NCI-H128 (cell line): ENCODE data around the gene SP100.
"Not testable (repeated sequence)": the region's sequence is repeated elsewhere in the genome, so short reads cannot be mapped to it uniquely, and the experiment has no call there.

Experiments used
- DNase-seq: peaks from one replicate; lab custom pipeline; 2025; ENCODE audit not compliant: unreplicated experiment; lab: John Stamatoyannopoulos, UW

The SP100 gene

DNA sequence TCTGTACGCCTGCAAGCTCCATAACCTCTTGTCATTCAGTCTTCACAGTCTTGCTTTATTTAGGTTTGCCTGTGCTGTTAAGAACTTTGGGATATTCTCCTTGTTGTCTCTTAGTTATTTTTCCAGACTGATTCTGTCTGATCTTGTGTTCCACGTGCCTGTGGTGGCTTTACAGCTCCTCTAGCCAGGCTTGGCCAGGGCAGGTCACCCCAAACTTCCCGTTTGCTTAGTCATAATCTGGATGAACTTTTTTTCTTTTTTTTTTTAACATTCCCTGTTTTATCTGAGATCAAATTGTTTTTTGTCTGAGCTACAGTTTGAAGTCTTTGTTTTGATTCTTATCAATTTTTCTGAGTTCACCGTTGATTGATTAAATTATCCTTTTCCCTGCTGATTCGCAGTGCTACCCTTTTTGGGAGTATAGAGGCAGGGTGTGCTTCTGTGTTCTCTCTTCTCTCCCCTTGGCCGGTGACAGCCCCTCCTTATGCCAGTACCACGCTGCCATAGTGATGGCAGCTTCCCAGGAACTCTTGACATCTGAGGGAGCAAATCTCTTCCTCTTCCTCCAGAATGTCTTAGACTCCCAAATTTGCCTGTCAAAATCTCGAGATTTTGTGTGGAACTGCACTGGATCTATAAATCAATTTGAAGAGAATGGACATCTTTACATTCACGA is 2.5 kb downstream of the SP100 start:
- DNase-seq: no peak

DNA sequence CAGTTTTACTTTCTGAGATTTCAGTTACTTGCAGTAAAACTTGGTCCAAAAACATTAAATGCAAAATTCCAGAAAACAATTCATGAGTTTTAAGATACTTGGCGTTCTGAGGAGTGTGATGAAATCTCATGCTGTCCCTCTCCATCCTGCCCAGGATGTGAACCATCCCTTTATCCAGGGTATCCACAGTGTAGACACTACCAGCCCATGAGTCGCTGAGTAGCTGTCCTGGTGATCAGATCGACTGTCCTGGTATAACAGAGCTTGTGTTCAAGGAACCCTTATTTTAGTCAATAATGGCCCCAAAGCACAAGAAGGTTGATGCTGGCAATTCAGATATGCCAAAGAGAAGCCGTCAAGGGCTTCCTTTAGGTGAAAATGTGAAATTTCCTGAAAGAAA is 3.2 kb downstream of the SP100 start:
- DNase-seq: no peak

DNA sequence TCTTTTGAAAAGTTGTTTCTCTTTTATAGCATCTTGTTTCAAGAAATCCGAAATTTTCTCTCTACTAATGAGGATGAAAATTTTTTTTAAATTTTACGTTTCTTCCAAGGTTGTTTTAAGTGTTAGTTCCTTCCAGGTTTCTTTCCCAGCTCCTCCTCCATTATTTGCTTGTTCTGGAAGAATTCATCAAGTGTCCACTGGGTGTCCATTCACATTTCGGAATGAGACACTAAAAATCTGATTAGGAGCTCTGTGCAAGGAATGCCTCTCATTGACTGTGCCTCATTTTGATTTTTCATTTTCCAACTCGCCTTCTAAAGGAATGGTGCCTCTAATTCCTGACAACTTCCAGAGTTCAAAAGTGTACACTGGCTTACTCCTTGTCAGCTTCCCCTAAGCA is 6.1 kb downstream of the SP100 start:
- DNase-seq: no peak

DNA sequence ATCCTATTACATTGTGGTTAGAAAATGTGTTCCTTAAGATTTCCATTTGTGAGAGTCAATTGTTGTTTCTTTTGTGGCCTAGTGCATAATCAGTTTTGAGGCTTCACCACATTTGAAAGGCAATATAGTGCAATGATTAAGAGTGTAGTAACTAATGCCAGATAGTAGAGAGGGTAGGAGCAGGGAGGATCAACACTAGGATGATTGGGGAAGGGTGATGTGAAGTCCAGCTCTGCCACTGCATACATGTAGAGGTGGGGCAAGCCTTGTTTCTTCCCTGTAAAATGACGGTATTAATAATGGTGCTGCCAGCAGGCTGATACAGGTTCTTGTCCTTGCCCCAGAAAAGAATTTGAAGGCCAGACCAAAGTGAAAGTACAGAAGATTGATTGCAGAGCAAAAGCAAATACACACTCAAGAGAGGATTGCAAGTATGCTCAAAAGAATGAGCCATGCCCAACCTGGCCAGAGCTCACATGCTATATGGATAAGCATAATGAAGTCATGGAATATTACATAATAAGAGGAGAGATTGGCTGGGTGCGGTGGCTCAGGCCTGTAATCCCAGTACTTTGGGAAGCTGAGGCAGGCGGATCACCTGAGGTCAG is 8.0 kb downstream of the SP100 start:
- no peak for DNase-seq

DNA sequence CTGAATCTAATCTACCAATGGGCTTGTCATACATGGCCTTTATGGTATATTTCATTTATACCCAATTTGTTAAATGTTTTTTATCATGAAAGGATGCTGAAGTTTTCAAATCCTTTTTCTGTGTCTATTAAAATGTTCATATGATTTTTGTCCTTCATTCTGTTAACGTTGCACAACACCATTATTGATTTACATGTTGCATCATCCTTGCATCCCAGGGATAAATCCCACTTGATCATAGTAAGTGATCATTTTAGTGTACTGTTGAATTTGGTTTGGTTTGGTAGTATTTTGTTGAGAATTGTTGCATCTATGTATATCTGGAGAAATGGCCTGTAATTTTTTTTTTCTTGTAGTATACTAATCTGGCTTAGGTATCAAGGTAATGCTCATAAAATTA is 9.4 kb downstream of the SP100 start:
- DNase-seq: no peak

DNA sequence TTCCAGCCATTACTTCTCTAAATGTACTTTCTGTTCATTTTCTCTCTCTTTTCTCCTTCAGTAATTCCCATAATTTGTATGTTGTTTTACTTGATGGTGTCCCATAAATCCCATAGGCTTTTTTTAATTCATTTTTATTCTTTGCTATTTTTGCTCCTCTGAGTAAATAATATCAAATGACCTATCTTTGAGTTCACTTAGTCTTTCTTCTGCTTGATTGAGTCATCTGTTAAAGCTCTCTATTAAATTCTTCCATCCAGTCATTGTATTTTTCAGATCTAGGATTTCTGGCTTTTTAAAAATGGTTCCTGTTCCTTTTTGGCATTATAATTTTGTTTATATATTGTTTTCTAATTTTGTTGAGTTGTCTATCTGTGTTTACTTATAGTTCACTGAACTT is 13.5 kb downstream of the SP100 start:
- no peak for DNase-seq

DNA sequence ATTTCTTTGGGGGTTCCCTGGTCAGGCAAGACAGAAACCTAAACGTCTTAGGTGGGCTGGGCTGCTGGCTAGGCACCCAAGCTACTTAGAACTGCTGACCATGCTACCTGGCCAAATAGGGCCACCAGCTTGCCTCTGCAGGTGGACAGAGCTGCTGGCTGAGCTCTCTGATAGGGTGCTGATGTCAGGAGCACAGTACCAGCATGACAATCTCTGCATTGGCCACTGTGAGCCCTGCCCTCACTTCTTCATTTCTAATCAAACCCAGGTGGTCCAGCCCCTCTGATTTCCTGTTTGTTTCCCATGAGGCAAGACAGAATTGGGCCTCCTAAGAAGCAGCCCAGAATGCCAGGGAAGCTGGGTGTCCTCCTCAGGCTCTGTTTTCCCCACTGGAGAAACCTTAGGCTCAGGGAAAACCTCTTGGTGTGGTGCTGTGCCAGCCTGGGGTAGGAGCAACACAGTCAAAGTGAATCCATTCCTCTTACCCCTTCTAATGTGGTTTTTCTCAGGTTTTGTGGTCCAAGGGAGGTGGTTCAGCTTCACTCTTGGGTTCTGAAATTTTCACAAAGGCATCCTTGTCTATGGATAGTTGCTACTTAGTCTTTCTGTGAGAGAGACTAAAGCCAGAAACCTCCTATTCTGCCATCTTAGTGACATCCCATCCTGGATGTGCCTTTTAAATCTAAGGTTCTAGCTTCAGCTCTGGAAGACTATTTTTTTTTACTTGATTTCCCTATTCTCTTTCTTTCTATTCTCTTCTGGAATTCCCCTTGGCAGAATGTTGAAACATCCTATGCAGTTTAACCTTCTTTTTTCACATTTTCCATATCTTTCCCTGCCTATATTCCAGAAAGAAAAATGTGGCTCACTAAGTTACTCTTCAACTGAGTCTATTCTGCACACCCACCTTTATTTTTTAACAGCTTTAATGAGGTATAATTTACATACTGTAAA is 15.2 kb downstream of the SP100 start:
- DNase-seq: no peak

DNA sequence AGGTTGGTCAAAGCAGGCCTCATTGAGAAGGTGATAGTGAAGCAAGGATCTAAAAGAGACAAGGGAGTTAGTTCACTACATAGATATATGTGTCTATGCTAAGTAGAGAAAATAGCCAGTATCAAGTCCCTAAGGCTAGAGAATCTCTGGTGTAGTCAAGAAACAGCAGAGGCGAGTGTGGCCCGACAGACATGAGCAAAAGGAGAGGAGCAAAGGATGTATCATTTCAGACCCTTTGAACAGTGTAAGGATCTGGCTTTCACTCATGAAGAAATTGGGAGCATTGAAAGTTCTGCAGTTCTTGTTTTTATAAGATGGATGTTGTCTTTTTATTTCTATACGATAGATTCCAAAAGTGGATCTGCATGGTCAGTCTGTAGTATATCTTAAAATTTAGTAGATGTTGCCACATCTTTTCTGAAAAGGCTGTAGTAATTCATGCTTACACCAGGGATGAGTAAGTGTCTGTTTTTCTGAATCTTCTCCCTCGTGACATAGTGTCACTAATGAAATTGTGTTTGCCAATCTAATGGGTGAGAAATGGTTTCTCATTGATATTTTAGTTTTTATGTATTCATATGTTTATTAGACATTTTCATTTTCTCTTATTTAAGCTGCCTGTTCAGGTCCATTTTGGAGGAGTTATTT is 18.8 kb downstream of the SP100 start:
- no peak for DNase-seq

DNA sequence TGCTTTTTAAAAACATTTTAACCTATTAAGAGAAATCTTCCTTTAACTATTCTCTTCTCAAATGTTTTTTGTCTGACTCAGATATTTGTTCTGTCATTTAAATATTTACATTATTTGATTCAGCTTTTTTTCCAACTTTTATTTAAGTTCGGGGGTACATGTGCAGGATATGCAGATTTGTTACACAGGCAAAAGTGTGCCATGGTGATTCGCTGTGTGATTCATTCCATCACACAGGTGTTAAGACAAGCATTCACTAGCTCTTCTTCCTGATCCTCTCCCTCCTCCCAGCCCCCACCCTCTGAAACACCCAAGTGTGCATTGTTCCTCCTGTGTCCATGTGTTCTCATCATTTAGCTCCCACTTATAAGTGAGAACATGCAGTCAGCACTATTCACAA is 19.4 kb downstream of the SP100 start:
- DNase-seq: no peak

DNA sequence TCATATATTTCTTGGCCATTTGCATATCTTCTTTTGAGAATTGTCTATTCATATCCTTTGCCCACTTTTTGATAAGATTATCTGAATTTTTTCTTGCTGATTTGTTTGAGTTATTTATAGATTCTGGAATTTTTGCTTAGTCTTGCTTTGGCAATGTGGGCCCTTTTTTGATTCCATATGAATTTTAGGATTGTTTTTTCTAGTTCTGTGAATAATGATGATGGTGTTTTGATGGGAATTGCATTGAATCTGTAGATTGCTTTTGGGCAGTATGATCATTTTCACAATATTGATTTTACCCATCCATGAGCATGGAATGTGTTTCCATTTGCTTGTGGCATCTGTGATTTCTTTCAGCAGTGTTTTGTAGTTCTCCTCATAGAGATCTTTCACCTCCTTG is 23.1 kb downstream of the SP100 start:
- not testable (repeated sequence) for DNase-seq

DNA sequence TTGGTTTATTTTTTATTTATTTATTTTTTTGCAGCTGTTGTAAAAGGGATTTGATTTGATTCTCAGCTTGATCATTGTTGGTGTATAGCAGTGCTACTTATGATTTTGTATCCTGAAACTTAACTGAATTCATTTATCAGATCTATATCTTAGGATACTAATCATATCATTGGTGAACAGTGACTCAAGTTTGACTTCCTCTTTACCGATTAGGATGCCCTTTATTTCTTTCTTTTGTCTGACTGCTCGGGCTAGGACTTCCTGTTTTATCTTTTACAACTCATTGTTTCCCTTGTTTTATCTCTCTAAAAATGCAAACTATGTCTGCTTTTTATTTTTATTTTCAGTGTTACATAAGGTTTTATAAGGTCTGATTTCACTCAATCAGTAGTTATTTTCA is 23.6 kb downstream of the SP100 start:
- DNase-seq: no peak

DNA sequence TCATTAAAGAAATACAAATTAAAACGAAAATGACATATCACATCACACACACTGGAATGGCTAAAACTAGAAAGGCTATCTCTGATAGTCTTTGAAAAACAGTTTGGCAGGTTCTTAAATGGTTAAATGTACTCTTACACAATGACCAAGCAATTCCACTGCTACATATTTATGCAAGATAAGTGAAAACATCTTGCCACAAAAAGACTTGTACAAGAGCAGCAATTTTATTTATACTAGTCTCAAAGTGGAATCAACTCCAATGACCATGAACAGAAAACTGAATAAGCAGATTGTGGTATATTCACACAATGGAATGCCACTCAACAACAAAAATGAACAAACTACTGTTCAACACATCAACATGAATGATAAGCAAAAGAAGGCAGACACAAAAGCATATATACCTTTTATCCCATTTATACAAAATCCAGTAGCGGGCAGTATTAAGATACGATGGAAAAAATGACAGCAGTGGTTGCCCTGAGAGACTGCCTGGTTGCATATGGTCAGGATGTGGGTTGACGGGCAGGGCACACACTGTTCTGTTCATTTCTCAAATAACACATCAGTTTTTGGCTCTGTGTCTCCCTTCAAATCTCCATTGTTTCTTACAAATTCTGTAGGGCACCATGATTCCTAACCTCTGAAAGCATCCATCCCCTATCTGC is 25.4 kb downstream of the SP100 start:
- DNase-seq: no peak

DNA sequence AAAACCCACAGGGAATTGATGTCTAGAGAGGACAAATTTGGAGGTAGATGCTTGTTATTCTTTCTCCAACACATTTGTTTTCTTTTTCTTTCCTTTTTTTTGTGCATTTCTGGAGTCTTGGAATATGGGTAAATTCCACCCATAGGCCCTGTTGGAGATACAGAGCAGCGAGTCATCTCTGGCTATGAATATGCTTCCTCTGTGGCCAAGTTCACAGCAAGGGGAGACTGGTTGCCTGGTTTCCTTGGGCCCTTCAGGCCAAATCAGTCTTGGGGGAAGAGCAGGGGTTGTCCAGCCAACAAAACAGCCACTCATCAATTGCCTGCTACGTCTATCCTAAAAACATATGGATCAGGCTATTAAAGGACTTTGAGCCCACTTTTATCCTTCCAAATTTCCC is 27.5 kb downstream of the SP100 start:
- DNase-seq: no peak

DNA sequence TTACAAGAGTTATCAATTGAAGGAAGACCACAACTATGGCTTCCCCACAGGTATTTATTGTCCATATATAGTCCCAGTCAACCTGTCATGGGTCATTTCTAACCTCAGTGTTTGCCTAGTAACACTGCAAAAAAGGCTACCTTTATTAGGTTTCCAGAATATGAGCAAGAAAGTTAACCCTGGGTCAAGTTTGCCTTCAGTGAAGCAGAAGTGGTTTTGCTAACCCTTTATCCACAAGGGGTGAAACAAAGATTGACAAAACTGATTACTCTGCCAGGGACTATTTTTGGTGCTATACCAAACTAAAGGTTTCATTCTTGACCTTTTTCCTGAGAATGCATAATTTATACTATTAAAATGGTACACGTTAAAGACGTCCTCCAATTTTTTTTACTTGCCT is 28.8 kb downstream of the SP100 start:
- no peak for DNase-seq

DNA sequence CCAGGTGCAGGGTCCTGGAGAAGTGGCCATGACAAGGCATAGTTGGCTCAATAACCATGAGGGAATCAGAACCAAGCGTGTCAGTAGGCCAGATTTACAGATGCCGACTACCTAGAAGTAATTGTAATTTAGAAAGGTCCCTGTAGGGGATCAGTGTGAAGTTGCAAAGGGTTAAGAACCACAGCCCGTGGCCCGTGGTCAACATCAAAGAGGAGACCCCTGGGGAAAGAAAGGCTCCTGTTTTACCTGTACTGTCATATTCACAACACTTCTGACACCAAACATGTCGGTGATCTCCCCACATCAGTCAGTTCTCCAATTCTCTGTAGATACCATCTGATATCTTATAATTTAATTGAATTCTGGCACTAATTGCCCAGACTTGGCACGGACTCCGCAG is 31.0 kb downstream of the SP100 start:
- DNase-seq: no peak

DNA sequence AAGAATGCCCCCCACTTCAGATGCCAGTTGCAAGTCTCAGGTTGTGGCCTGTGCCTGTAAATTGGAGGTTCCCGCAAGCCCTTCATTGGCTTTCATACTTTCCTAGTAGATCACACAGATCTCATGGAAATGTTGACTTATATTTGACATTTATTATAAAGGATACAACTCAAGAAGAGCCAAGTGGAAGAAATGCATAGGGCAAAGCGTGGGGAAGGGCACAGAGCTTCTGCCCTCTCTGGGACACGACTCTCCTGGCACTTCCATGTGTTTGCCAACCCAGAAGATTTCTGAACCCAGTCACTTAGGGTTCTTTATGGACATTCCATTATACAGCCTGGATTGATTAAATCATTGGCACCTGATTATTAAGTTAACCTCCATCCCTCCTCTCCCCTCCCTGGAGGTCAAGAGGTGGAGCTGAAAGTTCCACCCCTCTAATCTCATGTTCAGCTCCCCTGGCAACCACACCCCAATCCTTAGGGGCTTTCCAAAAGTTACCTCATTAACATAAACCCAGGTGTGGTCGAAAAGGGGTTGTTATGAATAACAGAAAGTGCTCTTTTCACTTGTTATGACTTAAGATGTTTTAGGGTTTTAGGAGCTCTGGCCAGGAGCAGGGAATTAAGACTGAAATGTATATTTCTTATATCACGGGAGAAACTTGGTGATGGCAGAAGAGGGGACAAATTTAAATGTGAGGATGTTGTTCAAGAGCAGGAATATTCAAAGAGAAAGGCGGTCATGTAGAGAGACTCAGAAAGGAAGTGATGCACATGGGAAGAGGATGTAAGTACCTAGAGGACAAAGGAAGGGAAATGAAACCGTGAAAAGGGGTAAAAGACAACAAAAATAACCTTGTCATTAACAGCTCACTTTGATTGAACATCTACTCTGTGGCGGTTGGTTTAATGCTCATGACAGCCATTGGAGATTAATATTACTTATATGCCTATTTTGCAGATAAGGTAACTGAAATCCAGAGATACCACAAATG is 31.8 kb downstream of the SP100 start:
- no peak for DNase-seq

DNA sequence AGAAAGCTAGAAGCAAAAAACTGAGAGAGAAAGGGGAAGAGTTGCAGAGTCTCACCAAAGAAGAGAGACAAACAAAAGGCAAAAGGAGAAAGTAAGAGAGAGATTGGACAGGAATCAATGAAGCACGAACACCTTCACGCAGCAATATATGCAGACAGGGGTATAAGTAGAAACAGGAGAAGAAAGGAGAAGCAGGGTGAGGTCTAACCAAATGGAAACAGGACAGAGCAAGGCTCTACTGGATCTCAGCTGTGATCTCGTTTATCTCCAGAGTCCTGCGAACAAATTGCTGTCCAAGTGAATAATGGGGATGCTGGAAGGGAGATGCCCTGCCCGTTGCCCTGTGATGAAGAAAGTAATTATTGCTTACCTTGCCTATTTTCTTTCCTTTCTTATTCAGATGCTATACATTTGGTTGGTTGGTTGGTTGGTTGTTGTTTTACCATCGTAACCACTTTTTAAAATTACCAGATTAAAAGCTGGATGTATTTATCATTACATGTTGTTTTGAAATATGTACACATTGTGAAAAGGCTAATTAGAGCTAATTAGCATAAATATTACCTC is 34.0 kb downstream of the SP100 start:
- no peak for DNase-seq

DNA sequence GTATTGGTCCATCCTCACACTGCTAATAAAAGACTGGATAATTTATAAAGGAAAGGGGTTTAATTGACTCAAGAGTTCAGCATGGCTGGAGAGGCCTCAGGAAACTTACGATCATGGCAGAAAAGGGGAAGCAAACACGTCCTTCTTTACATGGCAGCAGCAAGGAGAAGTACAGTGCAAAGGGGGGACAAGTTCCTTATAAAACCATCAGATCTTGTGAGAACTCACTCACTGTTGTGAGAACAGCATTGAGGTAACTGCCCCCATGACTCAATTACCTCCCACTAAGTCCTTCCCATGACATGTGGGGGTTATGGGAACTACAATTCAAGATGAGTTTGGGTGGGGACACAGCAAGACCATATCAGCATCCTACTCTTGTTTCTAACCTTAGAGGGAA is 37.0 kb downstream of the SP100 start:
- no peak for DNase-seq

DNA sequence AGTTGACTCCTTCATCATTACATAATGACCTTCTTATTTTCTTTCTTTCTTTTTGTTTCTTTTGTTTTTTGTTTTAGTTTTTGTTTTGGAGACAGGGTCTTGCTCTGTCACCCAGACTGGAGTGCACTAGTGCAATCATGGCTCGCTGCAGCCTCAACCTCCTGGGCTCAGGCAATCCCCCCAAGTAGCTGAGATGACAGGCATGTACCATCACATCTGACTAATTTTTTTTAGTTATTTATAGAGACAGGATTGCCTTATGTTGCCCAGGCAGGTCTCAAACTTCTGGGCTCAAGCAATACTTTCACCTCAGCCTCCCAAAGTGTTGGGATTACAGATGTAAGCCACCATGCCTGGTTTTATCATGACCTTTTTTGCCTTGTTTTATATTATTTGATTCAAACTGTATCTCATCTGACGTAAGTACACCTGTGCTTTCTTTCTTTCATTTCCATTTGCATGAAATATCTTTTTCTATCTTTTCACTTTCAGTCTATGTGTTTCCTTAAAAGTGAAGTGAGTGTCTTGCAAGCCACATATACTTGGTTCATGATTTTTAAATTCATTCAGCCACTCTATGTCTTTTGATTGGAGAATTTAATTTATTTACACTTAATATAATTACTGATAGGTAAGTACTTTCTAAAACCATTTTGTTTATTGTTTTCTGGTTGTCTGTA is 39.1 kb downstream of the SP100 start:
- DNase-seq: no peak
